GM12865 (cell line): ENCODE data around the gene COL26A1.

ENCODE experiments used
- DNase-seq: peaks from one replicate; pipeline ENCODE4 v3.0.0; 2010; ENCODE audit warnings: low read depth
- H3K4me3 ChIP-seq: 2 replicates; pipeline ENCODE4 v1.5.1; 2011; ENCODE audit warnings: mild to moderate bottlenecking, low read depth, low read length, control low read depth
- CTCF ChIP-seq: IDR thresholded peaks from 2 replicates; pipeline ENCODE4 v1.5.1; 2011; ENCODE audit warnings: low read length, control low read depth, low read depth, inconsistent platforms; ENCODE audit not compliant: insufficient read depth; ENCODE audit errors: missing control alignments

Gene COL26A1

GRCh38 chr7:101537935-101538595 is 175.4 kb downstream of the COL26A1 start:
- no peak for DNase-seq
- no peak for TF ChIP-seq CTCF
- H3K4me3 ChIP-seq: no peak overlapping the region

GRCh38 chr7:101538596-101539459 is 176.2 kb downstream of the COL26A1 start:
- H3K4me3 ChIP-seq: no peak overlapping the region
- peak; percentile 48 for DNase-seq
- peak; percentile 81 for TF ChIP-seq CTCF

- DNase-seq: no peak
- H3K4me3 ChIP-seq: no peak overlapping the region
- no peak for TF ChIP-seq CTCF
These were observed 177.1 kb downstream of the COL26A1 start for GRCh38 chr7:101539784-101540183.

GRCh38 chr7:101542527-101543241 is 180.0 kb downstream of the COL26A1 start:
- H3K4me3 ChIP-seq: no peak overlapping the region
- peak; percentile 68 for DNase-seq
- TF ChIP-seq CTCF: peak; percentile 88

- no peak overlapping the region for H3K4me3 ChIP-seq
- no peak for DNase-seq
- no peak for TF ChIP-seq CTCF
These were observed 180.6 kb downstream of the COL26A1 start for GRCh38 chr7:101543242-101543766.

- no peak for DNase-seq
- TF ChIP-seq CTCF: no peak
These were observed 181.2 kb downstream of the COL26A1 start for GRCh38 chr7:101543846-101544245.

More at GRCh38 chr7:101543846-101544245, 181.2 kb downstream of the COL26A1 start:
- H3K4me3 ChIP-seq: no peak overlapping the region
